ENCODE measurements around the gene CCDC192.

CCDC192 gene

GRCh38 chr5:127891942-127892341, 188.8 kb downstream of the CCDC192 start:
- H3K27ac Mint-ChIP-seq, result no peak overlapping the region
- no peak overlapping the region for H3K4me3 Mint-ChIP-seq
- no peaks in the 10 kb centered on the region for H3K27me3 Mint-ChIP-seq

GRCh38 chr5:127892467-127893207, 189.4 kb downstream of the CCDC192 start:
- Mint-ChIP-seq H3K4me1 (no peaks in the 10 kb centered on the region), H3K4me3 (no peak overlapping the region), H3K9me3 (no peaks in the 10 kb centered on the region), H3K27ac (no peak overlapping the region), H3K36me3 (no peaks in the 10 kb centered on the region), H3K27me3 (no peaks in the 10 kb centered on the region)

More at GRCh38 chr5:127891942-127892341, 188.8 kb downstream of the CCDC192 start:
- no peaks in the 10 kb centered on the region for H3K9me3 Mint-ChIP-seq
- no peaks in the 10 kb centered on the region for H3K4me1 Mint-ChIP-seq
- H3K36me3 Mint-ChIP-seq, result no peaks in the 10 kb centered on the region

- Mint-ChIP-seq H3K4me3 (no peak overlapping the region), H3K27me3 (no peaks in the 10 kb centered on the region), H3K27ac (no peak overlapping the region), H3K4me1 (no peaks in the 10 kb centered on the region), H3K36me3 (no peaks in the 10 kb centered on the region), H3K9me3 (no peaks in the 10 kb centered on the region)
Observed at GRCh38 chr5:127893232-127893631, 190.0 kb downstream of the CCDC192 start.

- no peaks in the 10 kb centered on the region for H3K36me3 Mint-ChIP-seq
- no peaks in the 10 kb centered on the region for H3K4me1 Mint-ChIP-seq
Observed at GRCh38 chr5:127894461-127894860, 191.3 kb downstream of the CCDC192 start.

GRCh38 chr5:127898551-127899213, 195.5 kb downstream of the CCDC192 start:
- H3K4me3 Mint-ChIP-seq, result no peak overlapping the region
- H3K27ac Mint-ChIP-seq, result no peak overlapping the region
- no peaks in the 10 kb centered on the region for H3K27me3 Mint-ChIP-seq
- H3K4me1 Mint-ChIP-seq, result no peaks in the 10 kb centered on the region
- no peaks in the 10 kb centered on the region for H3K9me3 Mint-ChIP-seq
- no peaks in the 10 kb centered on the region for H3K36me3 Mint-ChIP-seq

More at GRCh38 chr5:127894461-127894860, 191.3 kb downstream of the CCDC192 start:
- Mint-ChIP-seq H3K4me3 (no peak overlapping the region), H3K9me3 (no peaks in the 10 kb centered on the region), H3K27me3 (no peaks in the 10 kb centered on the region), H3K27ac (no peak overlapping the region)

DNA sequence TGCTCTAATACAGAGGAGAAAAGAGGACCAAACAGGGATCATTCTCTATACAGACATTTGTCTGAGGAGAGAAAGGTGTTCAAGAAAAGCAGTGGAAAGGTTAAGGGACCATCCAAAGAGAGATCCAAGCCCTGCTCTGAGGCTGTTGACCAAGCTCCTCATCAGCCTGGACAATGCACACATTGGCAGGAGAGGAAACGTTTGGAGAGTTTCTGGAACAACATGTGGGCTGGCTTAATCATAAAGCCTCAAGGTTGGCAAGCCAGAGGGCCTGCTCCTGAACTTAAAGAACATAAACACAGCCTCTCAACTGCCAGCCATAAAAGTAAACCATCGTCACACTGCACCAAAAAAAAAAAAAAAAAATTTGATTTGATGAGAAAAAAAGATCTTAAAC, 196.0 kb downstream of the CCDC192 start:
- Mint-ChIP-seq H3K27ac (no peak overlapping the region), H3K4me1 (no peaks in the 10 kb centered on the region), H3K9me3 (no peaks in the 10 kb centered on the region), H3K36me3 (no peaks in the 10 kb centered on the region), H3K4me3 (no peak overlapping the region), H3K27me3 (no peaks in the 10 kb centered on the region)

DNA sequence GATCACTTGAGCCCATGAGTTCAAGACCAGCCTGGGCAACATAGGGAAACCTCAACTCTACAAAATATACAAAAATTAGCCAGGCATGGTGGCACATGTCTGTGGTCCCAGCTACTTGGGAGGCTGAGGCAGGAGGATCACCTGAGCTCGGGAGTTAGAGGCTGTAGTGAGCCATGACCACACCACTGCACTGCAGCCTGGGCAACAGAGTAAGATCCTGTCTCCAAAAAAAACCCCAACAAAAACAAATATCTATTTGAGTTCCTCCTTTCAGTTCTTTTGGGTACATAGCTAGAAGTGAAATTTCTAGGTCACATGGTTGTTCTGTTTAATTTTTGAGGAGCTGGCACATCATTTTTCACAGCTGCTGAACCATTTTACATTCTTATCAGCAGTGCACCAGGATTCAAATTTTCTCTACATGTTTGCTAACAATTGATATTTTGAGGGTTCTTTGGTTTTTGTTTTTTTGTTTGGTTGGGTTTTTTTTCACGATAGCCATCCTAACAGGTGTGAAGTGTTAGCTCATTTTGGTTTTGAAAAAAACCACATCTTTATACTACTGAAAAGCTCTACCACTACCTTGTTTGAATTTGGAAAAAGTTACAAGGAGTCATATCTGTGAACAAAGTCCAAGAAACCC, 203.5 kb downstream of the CCDC192 start:
- no peaks in the 10 kb centered on the region for H3K36me3 Mint-ChIP-seq
- H3K9me3 Mint-ChIP-seq, result no peaks in the 10 kb centered on the region
- no peak overlapping the region for H3K4me3 Mint-ChIP-seq
- no peak overlapping the region for H3K27ac Mint-ChIP-seq
- no peaks in the 10 kb centered on the region for H3K4me1 Mint-ChIP-seq
- peaks cover 1% of the 10 kb centered on the region for H3K27me3 Mint-ChIP-seq

GRCh38 chr5:127907907-127908306, 204.7 kb downstream of the CCDC192 start:
- no peaks in the 10 kb centered on the region for H3K36me3 Mint-ChIP-seq
- H3K9me3 Mint-ChIP-seq, result no peaks in the 10 kb centered on the region
- H3K4me1 Mint-ChIP-seq, result no peaks in the 10 kb centered on the region
- H3K27me3 Mint-ChIP-seq, result peaks cover 1% of the 10 kb centered on the region
- no peak overlapping the region for H3K27ac Mint-ChIP-seq
- H3K4me3 Mint-ChIP-seq, result no peak overlapping the region

GRCh38 chr5:127909066-127909465, 205.9 kb downstream of the CCDC192 start:
- Mint-ChIP-seq H3K4me3 (no peak overlapping the region), H3K27me3 (peaks cover 1% of the 10 kb centered on the region), H3K9me3 (no peaks in the 10 kb centered on the region), H3K36me3 (no peaks in the 10 kb centered on the region), H3K27ac (no peak overlapping the region), H3K4me1 (no peaks in the 10 kb centered on the region)

- Mint-ChIP-seq H3K4me3 (no peak overlapping the region), H3K27me3 (peaks cover 1% of the 10 kb centered on the region), H3K9me3 (no peaks in the 10 kb centered on the region), H3K4me1 (no peaks in the 10 kb centered on the region), H3K36me3 (no peaks in the 10 kb centered on the region), H3K27ac (no peak overlapping the region)
Observed at GRCh38 chr5:127909821-127910220, 206.6 kb downstream of the CCDC192 start.

DNA sequence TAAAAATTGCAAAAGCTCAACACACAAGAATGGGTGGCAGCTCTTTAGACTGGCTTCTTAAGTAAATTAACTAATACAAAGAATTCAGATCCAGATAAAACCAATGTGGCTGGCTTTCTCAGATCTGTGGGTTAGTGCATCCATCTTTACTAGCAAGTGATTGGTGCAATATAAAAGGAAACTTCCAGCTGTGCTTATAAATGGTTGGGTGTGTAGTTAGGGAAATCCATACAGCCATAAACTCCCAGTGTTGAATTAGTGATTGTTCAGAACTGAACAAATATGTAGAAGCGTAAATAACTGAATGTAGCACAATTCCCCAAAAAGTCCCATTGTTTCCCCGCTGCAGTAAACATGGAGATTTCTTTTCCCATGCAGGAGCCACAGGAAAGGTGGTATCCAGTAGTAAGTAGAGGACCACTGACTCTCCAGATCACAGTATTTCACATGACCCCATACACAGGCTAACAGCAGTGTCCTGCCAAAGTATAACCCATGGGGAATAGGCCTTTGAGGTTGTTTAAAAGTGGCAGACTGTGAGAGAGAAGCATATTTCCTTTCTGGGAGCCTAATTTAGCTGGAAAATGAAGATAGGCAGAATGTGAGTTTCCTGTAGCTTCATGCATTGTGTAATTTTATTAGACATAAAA, 207.2 kb downstream of the CCDC192 start:
- no peak overlapping the region for H3K27ac Mint-ChIP-seq
- no peaks in the 10 kb centered on the region for H3K9me3 Mint-ChIP-seq
- no peaks in the 10 kb centered on the region for H3K36me3 Mint-ChIP-seq
- H3K4me3 Mint-ChIP-seq, result no peak overlapping the region
- no peaks in the 10 kb centered on the region for H3K4me1 Mint-ChIP-seq
- peaks cover 1% of the 10 kb centered on the region for H3K27me3 Mint-ChIP-seq

DNA sequence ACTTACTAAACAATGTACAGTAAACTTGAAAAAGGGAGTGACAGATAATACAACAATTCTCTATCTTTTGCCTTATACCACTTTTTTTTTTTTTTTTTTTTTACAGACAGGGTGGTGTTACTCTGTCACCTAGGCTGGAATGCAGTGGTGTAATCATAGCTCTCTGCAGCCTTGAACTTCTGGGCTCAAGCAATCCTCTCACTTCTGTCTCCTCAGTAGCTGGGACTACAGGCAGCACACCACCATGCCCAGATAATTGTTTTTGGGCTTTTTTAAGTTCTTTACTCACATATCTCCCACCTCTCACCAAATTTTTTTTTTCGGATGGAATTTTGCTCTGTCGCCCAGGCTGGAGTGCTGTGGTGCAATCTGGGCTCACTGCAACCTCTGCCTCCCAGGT, 208.4 kb downstream of the CCDC192 start:
- H3K27ac Mint-ChIP-seq, result no peak overlapping the region
- H3K27me3 Mint-ChIP-seq, result peaks cover 1% of the 10 kb centered on the region
- H3K9me3 Mint-ChIP-seq, result no peaks in the 10 kb centered on the region
- no peak overlapping the region for H3K4me3 Mint-ChIP-seq
- no peaks in the 10 kb centered on the region for H3K36me3 Mint-ChIP-seq
- no peaks in the 10 kb centered on the region for H3K4me1 Mint-ChIP-seq

DNA sequence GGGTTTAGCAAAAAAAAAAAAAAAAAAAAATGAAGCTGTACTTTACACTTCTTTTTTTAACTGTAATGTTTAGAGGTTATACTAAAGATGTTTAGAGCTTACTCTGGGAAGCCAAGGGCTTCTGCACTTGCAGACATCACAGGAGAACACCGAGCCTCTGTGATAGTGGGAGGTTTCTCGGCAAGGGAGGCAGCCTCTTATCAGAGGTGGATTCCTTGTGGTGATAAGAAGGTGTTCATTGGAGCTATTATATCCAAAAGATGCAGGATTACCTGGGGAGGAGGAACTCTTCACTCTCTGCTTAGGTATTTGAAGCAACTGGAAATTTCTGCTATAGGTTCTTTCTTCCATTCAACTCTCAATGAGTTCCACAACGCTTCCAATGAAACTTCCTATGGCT, 209.2 kb downstream of the CCDC192 start:
- Mint-ChIP-seq H3K9me3 (no peaks in the 10 kb centered on the region), H3K36me3 (no peaks in the 10 kb centered on the region), H3K27me3 (peaks cover 1% of the 10 kb centered on the region), H3K4me3 (no peak overlapping the region), H3K27ac (no peak overlapping the region), H3K4me1 (peaks cover 7% of the 10 kb centered on the region)

DNA sequence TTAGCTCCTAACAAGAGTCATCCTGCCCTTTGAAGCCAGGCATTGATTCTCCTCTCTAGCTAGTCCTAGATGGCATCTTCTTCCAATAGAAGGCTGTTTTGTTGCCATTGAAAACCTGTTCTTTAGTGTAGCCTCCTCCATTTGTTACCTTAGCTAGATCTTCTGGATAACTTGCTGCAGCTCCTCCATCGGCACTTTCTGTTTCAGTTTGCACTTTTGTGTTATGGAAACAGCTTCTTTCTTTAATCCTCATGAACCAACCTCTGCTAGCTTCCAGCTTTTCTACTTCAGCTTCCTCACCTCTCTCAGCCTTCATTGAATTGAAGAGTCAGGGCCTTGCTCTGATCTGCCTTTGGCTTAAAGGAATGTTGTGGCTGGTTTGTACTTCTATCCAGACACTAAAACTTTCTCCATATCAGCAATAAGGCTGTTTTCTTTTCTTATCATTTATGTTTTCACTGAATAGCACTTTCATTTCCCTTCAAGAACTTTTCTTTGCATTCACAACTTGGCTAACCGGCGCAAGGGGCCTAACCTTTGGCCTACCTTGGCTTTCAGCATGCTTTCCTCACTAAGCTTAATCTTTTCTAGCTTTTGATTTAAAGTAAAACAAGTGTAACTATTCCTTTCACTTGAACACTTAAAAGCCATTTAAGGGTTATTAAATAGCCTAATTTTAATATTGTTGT, 213.8 kb downstream of the CCDC192 start:
- H3K4me3 Mint-ChIP-seq, result peak overlapping the region; percentile 27

GRCh38 chr5:127919006-127919796, 216.0 kb downstream of the CCDC192 start:
- H3K4me1 Mint-ChIP-seq, result peaks cover 8% of the 10 kb centered on the region
- H3K27ac Mint-ChIP-seq, result no peak overlapping the region
- no peaks in the 10 kb centered on the region for H3K9me3 Mint-ChIP-seq
- H3K27me3 Mint-ChIP-seq, result no peaks in the 10 kb centered on the region
- H3K36me3 Mint-ChIP-seq, result no peaks in the 10 kb centered on the region
- H3K4me3 Mint-ChIP-seq, result no peak overlapping the region

More for the DNA sequence above, 213.8 kb downstream of the CCDC192 start:
- Mint-ChIP-seq H3K36me3 (no peaks in the 10 kb centered on the region), H3K27ac (no peak overlapping the region), H3K4me1 (peaks cover 8% of the 10 kb centered on the region), H3K27me3 (no peaks in the 10 kb centered on the region), H3K9me3 (no peaks in the 10 kb centered on the region)

Data from activated naive CD4-positive, alpha-beta T cell treated with anti-CD3 and anti-CD28 coated beads, Interleukin-2, amount 50 U/mL, for 24 hours (primary cell).